Neural cell (in vitro differentiated cells): ENCODE measurements around the gene HS6ST3. TPM values are rescaled to one million over a fixed set of nuclear protein-coding genes. Genes with fewer than 3 reads are reported as not detected.

Experiments
- H2AFZ ChIP-seq: fragments of 200-600, 300-800 bp; sonication (generic), shearing (Covaris generic); 2 replicates; pipeline ENCODE4 v1.6.0; 2014; ENCODE audit warnings: low read depth, mild to moderate bottlenecking, antibody characterized with exemption, low read length, moderate library complexity
- H3F3A ChIP-seq: fragments of 200-600 bp; shearing (Covaris generic); 2 replicates; pipeline ENCODE4 v1.6.1; 2016; ENCODE audit warnings: mild to moderate bottlenecking, moderate library complexity, mixed read lengths, antibody characterized with exemption, low read length; ENCODE audit not compliant: insufficient read depth, poor library complexity, severe bottlenecking
- H3K27ac ChIP-seq: fragments of 200-600, 300-800 bp; sonication (generic), shearing (Covaris generic); 2 replicates; pipeline ENCODE4 v1.5.1; 2014; ENCODE audit warnings: mild to moderate bottlenecking, low read length, moderate library complexity
- H3K27me3 ChIP-seq: fragments of 300-800, 200-600 bp; sonication (generic), shearing (Covaris generic); 2 replicates; pipeline ENCODE4 v1.6.0; 2014; ENCODE audit warnings: mild to moderate bottlenecking, low read depth, low read length, moderate library complexity; ENCODE audit not compliant: insufficient read depth
- H3K36me3 ChIP-seq: fragments of 300-800, 200-600 bp; sonication (generic), shearing (Covaris generic); 2 replicates; pipeline ENCODE4 v1.5.1; 2014; ENCODE audit warnings: mild to moderate bottlenecking, antibody characterized with exemption, low read length, moderate library complexity; ENCODE audit not compliant: insufficient read depth
- H3K4me2 ChIP-seq: fragments of 300-800, 200-600 bp; sonication (generic), shearing (Covaris generic); 2 replicates; pipeline ENCODE4 v1.6.0; 2014; ENCODE audit warnings: mild to moderate bottlenecking, low read length
- H3K4me3 ChIP-seq: fragments of 300-800, 200-600 bp; sonication (generic), shearing (Covaris generic); 2 replicates; pipeline ENCODE4 v1.5.1; 2014; ENCODE audit warnings: mild to moderate bottlenecking, low read length, moderate library complexity
- H3K79me2 ChIP-seq: fragments of 200-600 bp; shearing (Covaris generic); replicated peaks from 2 replicates; pipeline ENCODE4 v1.6.0; 2014; ENCODE audit warnings: mild to moderate bottlenecking, low read length, moderate library complexity; ENCODE audit not compliant: insufficient read depth
- H3K9ac ChIP-seq: fragments of 300-800, 200-600 bp; sonication (generic), shearing (Covaris generic); 2 replicates; pipeline ENCODE4 v1.6.1; 2016; ENCODE audit warnings: mild to moderate bottlenecking, low read length, mixed read lengths
- H3K9me2 ChIP-seq: fragments of 200-600 bp; shearing (Covaris generic); 2 replicates; pipeline ENCODE4 v1.6.1; 2016; ENCODE audit warnings: mild to moderate bottlenecking, low read length, mixed read lengths; ENCODE audit not compliant: insufficient read depth
- H3K9me3 ChIP-seq: fragments of 200-600, 300-800 bp; sonication (generic), shearing (Covaris generic); 2 replicates; pipeline ENCODE4 v1.6.1; 2016; ENCODE audit warnings: mild to moderate bottlenecking, mixed run types, low read length, moderate library complexity, mixed read lengths
- H4K20me1 ChIP-seq: fragments of 200-600 bp; shearing (Covaris generic); 2 replicates; pipeline ENCODE4 v1.6.1; 2016; ENCODE audit warnings: mild to moderate bottlenecking, mixed run types; ENCODE audit not compliant: insufficient read depth
- EP300 ChIP-seq: fragments of 450-650 bp; conservative IDR thresholded peaks from 2 replicates; pipeline ENCODE4 v1.6.1; 2014; ENCODE audit warnings: antibody characterized with exemption, mild to moderate bottlenecking, moderate library complexity; ENCODE audit not compliant: poor library complexity, severe bottlenecking
- EZH2 ChIP-seq: fragments of 200-600, 300-800 bp; shearing (Covaris generic), sonication (generic); IDR thresholded peaks from 2 replicates; pipeline ENCODE4 v1.6.1; 2014; ENCODE audit warnings: antibody characterized with exemption, low read length, borderline replicate concordance, mild to moderate bottlenecking; ENCODE audit not compliant: insufficient read depth, poor library complexity, severe bottlenecking
- MXI1 ChIP-seq: fragments of 450-650 bp; conservative IDR thresholded peaks from 2 replicates; pipeline ENCODE4 v1.6.1; 2014; ENCODE audit warnings: antibody characterized with exemption, mild to moderate bottlenecking; ENCODE audit not compliant: poor library complexity, severe bottlenecking
- POLR2AphosphoS5 ChIP-seq: IDR thresholded peaks from 2 replicates; pipeline ENCODE4 v1.6.1; 2012
- RAD21 ChIP-seq: fragments of 450-650 bp; conservative IDR thresholded peaks from 2 replicates; pipeline ENCODE4 v1.6.1; 2014; ENCODE audit warnings: antibody characterized with exemption, mild to moderate bottlenecking, moderate library complexity
- SMC3 ChIP-seq: fragments of 450-650 bp; conservative IDR thresholded peaks from 2 replicates; pipeline ENCODE4 v1.6.1; 2014; ENCODE audit warnings: antibody characterized with exemption, mild to moderate bottlenecking, moderate library complexity; ENCODE audit not compliant: poor library complexity
- TAF1 ChIP-seq: IDR thresholded peaks from 2 replicates; pipeline ENCODE4 v1.6.1; 2012; ENCODE audit warnings: low read depth
- polyA plus RNA-seq: library from polyadenylated mRNA; depleted of rRNA; stranded (reverse); fragments of >200 nt; gene quantifications from 2 replicates; pipeline ENCODE4 v1.2.3, GENCODE V29; 2014
- TF ChIP-seq, protein P1 (sequence below): fragments of 450-650 bp; IDR thresholded peaks from 2 replicates; pipeline ENCODE4 v1.5.1; 2014; ENCODE audit warnings: antibody characterized with exemption, mild to moderate bottlenecking, moderate library complexity; ENCODE audit not compliant: poor library complexity, severe bottlenecking
- TF ChIP-seq, protein P2 (sequence below): IDR thresholded peaks from 2 replicates; pipeline ENCODE4 v1.6.1; 2012; ENCODE audit warnings: borderline replicate concordance

HS6ST3 gene
- polyA plus RNA-seq, 1 donor from 2014 or later = 10.9 TPM

GRCh38 chr13:96178759-96179158, 88.9 kb downstream of the HS6ST3 start:
- H3K36me3 ChIP-seq = no peaks in the 10 kb centered on the region
- TF ChIP-seq EZH2 (no peak), TAF1 (no peak)

DNA sequence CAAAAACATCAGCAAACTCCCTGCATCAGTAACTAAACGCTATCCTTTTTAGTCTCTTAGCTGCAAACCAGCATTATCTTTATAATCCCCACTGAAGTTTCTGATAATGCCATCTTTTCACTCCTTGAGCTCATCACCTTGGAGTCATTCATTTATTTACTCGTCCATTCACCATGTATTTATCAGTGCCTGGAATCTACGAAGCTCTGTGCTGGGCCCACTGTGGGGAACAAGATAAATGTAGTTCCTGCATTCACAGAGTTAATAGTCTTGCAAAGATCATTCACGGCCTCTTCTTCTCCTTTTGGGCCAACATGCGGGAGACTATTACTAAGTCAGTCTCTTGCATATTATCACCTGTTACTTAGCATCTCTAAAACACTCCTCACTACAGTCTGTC, 89.4 kb downstream of the HS6ST3 start:
- Histone ChIP-seq H3K4me3 (no peak overlapping the region), H3K9ac (no peak overlapping the region)

More at GRCh38 chr13:96178759-96179158, 88.9 kb downstream of the HS6ST3 start:
- Histone ChIP-seq H2AFZ (no peak overlapping the region), H3K9me2 (no peaks in the 10 kb centered on the region), H3K4me2 (no peak overlapping the region), H3F3A (no peaks in the 10 kb centered on the region), H4K20me1 (no peaks in the 10 kb centered on the region), H3K4me3 (no peak overlapping the region), H3K79me2 (no peaks in the 10 kb centered on the region), H3K9me3 (no peaks in the 10 kb centered on the region), H3K27me3 (no peaks in the 10 kb centered on the region), H3K9ac (no peak overlapping the region), H3K27ac (no peak overlapping the region)

More for the DNA sequence above, 89.4 kb downstream of the HS6ST3 start:
- no peaks in the 10 kb centered on the region for H3K36me3 ChIP-seq
- H4K20me1 ChIP-seq = no peaks in the 10 kb centered on the region
- H3K27ac ChIP-seq = no peak overlapping the region
- H3K4me2 ChIP-seq = no peak overlapping the region
- no peaks in the 10 kb centered on the region for H3K79me2 ChIP-seq
- TF ChIP-seq POLR2AphosphoS5 (no peak), EP300 (no peak), TAF1 (no peak), EZH2 (no peak), SMC3 (no peak), RAD21 (no peak), MXI1 (no peak)
- TF ChIP-seq, protein P1, sequence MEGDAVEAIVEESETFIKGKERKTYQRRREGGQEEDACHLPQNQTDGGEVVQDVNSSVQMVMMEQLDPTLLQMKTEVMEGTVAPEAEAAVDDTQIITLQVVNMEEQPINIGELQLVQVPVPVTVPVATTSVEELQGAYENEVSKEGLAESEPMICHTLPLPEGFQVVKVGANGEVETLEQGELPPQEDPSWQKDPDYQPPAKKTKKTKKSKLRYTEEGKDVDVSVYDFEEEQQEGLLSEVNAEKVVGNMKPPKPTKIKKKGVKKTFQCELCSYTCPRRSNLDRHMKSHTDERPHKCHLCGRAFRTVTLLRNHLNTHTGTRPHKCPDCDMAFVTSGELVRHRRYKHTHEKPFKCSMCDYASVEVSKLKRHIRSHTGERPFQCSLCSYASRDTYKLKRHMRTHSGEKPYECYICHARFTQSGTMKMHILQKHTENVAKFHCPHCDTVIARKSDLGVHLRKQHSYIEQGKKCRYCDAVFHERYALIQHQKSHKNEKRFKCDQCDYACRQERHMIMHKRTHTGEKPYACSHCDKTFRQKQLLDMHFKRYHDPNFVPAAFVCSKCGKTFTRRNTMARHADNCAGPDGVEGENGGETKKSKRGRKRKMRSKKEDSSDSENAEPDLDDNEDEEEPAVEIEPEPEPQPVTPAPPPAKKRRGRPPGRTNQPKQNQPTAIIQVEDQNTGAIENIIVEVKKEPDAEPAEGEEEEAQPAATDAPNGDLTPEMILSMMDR = no peak
- TF ChIP-seq, protein P2, sequence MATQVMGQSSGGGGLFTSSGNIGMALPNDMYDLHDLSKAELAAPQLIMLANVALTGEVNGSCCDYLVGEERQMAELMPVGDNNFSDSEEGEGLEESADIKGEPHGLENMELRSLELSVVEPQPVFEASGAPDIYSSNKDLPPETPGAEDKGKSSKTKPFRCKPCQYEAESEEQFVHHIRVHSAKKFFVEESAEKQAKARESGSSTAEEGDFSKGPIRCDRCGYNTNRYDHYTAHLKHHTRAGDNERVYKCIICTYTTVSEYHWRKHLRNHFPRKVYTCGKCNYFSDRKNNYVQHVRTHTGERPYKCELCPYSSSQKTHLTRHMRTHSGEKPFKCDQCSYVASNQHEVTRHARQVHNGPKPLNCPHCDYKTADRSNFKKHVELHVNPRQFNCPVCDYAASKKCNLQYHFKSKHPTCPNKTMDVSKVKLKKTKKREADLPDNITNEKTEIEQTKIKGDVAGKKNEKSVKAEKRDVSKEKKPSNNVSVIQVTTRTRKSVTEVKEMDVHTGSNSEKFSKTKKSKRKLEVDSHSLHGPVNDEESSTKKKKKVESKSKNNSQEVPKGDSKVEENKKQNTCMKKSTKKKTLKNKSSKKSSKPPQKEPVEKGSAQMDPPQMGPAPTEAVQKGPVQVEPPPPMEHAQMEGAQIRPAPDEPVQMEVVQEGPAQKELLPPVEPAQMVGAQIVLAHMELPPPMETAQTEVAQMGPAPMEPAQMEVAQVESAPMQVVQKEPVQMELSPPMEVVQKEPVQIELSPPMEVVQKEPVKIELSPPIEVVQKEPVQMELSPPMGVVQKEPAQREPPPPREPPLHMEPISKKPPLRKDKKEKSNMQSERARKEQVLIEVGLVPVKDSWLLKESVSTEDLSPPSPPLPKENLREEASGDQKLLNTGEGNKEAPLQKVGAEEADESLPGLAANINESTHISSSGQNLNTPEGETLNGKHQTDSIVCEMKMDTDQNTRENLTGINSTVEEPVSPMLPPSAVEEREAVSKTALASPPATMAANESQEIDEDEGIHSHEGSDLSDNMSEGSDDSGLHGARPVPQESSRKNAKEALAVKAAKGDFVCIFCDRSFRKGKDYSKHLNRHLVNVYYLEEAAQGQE = no peak
- H3K27me3 ChIP-seq = no peaks in the 10 kb centered on the region
- H3K9me2 ChIP-seq = no peaks in the 10 kb centered on the region
- no peaks in the 10 kb centered on the region for H3K9me3 ChIP-seq
- H2AFZ ChIP-seq = no peak overlapping the region
- H3F3A ChIP-seq = no peaks in the 10 kb centered on the region
